ENCODE measurements around the gene MYG1.
"Not testable (repeated sequence)": the region's sequence is repeated elsewhere in the genome, so short reads cannot be mapped to it uniquely, and the experiment has no call there.

MYG1 gene

GRCh38 chr12:53297106-53297505, 2.4 kb upstream of the MYG1 start:
- H3K4me3 Mint-ChIP-seq: peak overlapping the region; percentile 96
- H3K27me3 Mint-ChIP-seq (ENCODE audit: low read depth); H3K9me3 Mint-ChIP-seq: not testable (repeated sequence)
- H3K36me3 Mint-ChIP-seq (ENCODE audit: low read depth): peaks cover 43% of the 10 kb centered on the region
- peak overlapping the region; percentile 58 for H3K27ac Mint-ChIP-seq
- H3K4me1 Mint-ChIP-seq (ENCODE audit: low read depth): peaks cover 45% of the 10 kb centered on the region

- Mint-ChIP-seq H3K4me3 (peak overlapping the region; percentile 15), H3K4me1 (ENCODE audit: low read depth) (peaks cover 51% of the 10 kb centered on the region), H3K36me3 (ENCODE audit: low read depth) (peaks cover 43% of the 10 kb centered on the region), H3K27me3 (ENCODE audit: low read depth) (no peaks in the 10 kb centered on the region), H3K27ac (peak overlapping the region; percentile 21), H3K9me3 (no peaks in the 10 kb centered on the region)
Observed at GRCh38 chr12:53298164-53298563, 1.3 kb upstream of the MYG1 start.

- Mint-ChIP-seq H3K4me1 (ENCODE audit: low read depth) (peaks cover 51% of the 10 kb centered on the region), H3K9me3 (no peaks in the 10 kb centered on the region), H3K4me3 (peak overlapping the region; percentile 96), H3K27me3 (ENCODE audit: low read depth) (no peaks in the 10 kb centered on the region), H3K36me3 (ENCODE audit: low read depth) (peaks cover 40% of the 10 kb centered on the region), H3K27ac (peak overlapping the region; percentile 88)
Observed at GRCh38 chr12:53299101-53299453, 418 bp upstream of the MYG1 start.

- Mint-ChIP-seq H3K36me3 (ENCODE audit: low read depth) (peaks cover 39% of the 10 kb centered on the region), H3K9me3 (no peaks in the 10 kb centered on the region), H3K27me3 (ENCODE audit: low read depth) (no peaks in the 10 kb centered on the region), H3K27ac (peak overlapping the region; percentile 88), H3K4me3 (peak overlapping the region; percentile 96), H3K4me1 (ENCODE audit: low read depth) (peaks cover 47% of the 10 kb centered on the region)
Observed at GRCh38 chr12:53300187-53300586, 692 bp downstream of the MYG1 start.

- Mint-ChIP-seq H3K4me1 (ENCODE audit: low read depth) (peaks cover 29% of the 10 kb centered on the region), H3K4me3 (no peak overlapping the region), H3K27me3 (ENCODE audit: low read depth) (no peaks in the 10 kb centered on the region), H3K9me3 (no peaks in the 10 kb centered on the region), H3K36me3 (ENCODE audit: low read depth) (peaks cover 32% of the 10 kb centered on the region), H3K27ac (no peak overlapping the region)
Observed at GRCh38 chr12:53302903-53303302, 3.4 kb downstream of the MYG1 start.

- no peak overlapping the region for H3K27ac Mint-ChIP-seq
- H3K4me3 Mint-ChIP-seq: no peak overlapping the region
- peaks cover 6% of the 10 kb centered on the region for H3K4me1 Mint-ChIP-seq (ENCODE audit: low read depth)
- H3K27me3 Mint-ChIP-seq (ENCODE audit: low read depth): no peaks in the 10 kb centered on the region
- no peaks in the 10 kb centered on the region for H3K9me3 Mint-ChIP-seq
- H3K36me3 Mint-ChIP-seq (ENCODE audit: low read depth): peaks cover 23% of the 10 kb centered on the region
Observed at GRCh38 chr12:53306826-53307225, 7.3 kb downstream of the MYG1 start.

GRCh38 chr12:53308276-53308675, 8.8 kb downstream of the MYG1 start:
- H3K4me3 Mint-ChIP-seq: no peak overlapping the region
- H3K9me3 Mint-ChIP-seq: no peaks in the 10 kb centered on the region
- peaks cover 16% of the 10 kb centered on the region for H3K36me3 Mint-ChIP-seq (ENCODE audit: low read depth)
- no peaks in the 10 kb centered on the region for H3K27me3 Mint-ChIP-seq (ENCODE audit: low read depth)
- no peak overlapping the region for H3K27ac Mint-ChIP-seq
- no peaks in the 10 kb centered on the region for H3K4me1 Mint-ChIP-seq (ENCODE audit: low read depth)

- Mint-ChIP-seq H3K9me3 (no peaks in the 10 kb centered on the region), H3K36me3 (ENCODE audit: low read depth) (peaks cover 19% of the 10 kb centered on the region), H3K4me3 (no peak overlapping the region), H3K27ac (no peak overlapping the region), H3K4me1 (ENCODE audit: low read depth) (peaks cover 4% of the 10 kb centered on the region), H3K27me3 (ENCODE audit: low read depth) (no peaks in the 10 kb centered on the region)
Observed at GRCh38 chr12:53313996-53314395, 14.5 kb downstream of the MYG1 start.

- Mint-ChIP-seq H3K9me3 (no peaks in the 10 kb centered on the region), H3K36me3 (ENCODE audit: low read depth) (peaks cover 10% of the 10 kb centered on the region), H3K4me1 (ENCODE audit: low read depth) (peaks cover 32% of the 10 kb centered on the region), H3K27me3 (ENCODE audit: low read depth) (no peaks in the 10 kb centered on the region), H3K27ac (peak overlapping the region; percentile 94), H3K4me3 (peak overlapping the region; percentile 97)
Observed at GRCh38 chr12:53320352-53321195, 21.1 kb downstream of the MYG1 start.

- Mint-ChIP-seq H3K36me3 (ENCODE audit: low read depth) (peaks cover 4% of the 10 kb centered on the region), H3K4me1 (ENCODE audit: low read depth) (peaks cover 28% of the 10 kb centered on the region), H3K27me3 (ENCODE audit: low read depth) (peaks cover 8% of the 10 kb centered on the region), H3K9me3 (no peaks in the 10 kb centered on the region), H3K27ac (peak overlapping the region; percentile 97), H3K4me3 (peak overlapping the region; percentile 87)
Observed at GRCh38 chr12:53324113-53324778, 24.8 kb downstream of the MYG1 start.

GRCh38 chr12:53324779-53325510, 25.4 kb downstream of the MYG1 start:
- H3K4me1 Mint-ChIP-seq (ENCODE audit: low read depth): peaks cover 27% of the 10 kb centered on the region
- H3K27me3 Mint-ChIP-seq (ENCODE audit: low read depth): peaks cover 8% of the 10 kb centered on the region
- no peaks in the 10 kb centered on the region for H3K9me3 Mint-ChIP-seq
- H3K4me3 Mint-ChIP-seq: peak overlapping the region; percentile 87
- H3K36me3 Mint-ChIP-seq (ENCODE audit: low read depth): peaks cover 2% of the 10 kb centered on the region
- H3K27ac Mint-ChIP-seq: peak overlapping the region; percentile 97

GRCh38 chr12:53325511-53326061, 26.1 kb downstream of the MYG1 start:
- H3K4me1 Mint-ChIP-seq (ENCODE audit: low read depth): peaks cover 22% of the 10 kb centered on the region
- peak overlapping the region; percentile 43 for H3K4me3 Mint-ChIP-seq
- H3K36me3 Mint-ChIP-seq (ENCODE audit: low read depth): peaks cover 2% of the 10 kb centered on the region
- peak overlapping the region; percentile 24 for H3K27ac Mint-ChIP-seq
- H3K27me3 Mint-ChIP-seq (ENCODE audit: low read depth): peaks cover 8% of the 10 kb centered on the region
- H3K9me3 Mint-ChIP-seq: no peaks in the 10 kb centered on the region

GRCh38 chr12:53326460-53327185, 27.1 kb downstream of the MYG1 start:
- Mint-ChIP-seq H3K27me3 (ENCODE audit: low read depth) (peaks cover 9% of the 10 kb centered on the region), H3K27ac (no peak overlapping the region), H3K9me3 (no peaks in the 10 kb centered on the region), H3K36me3 (ENCODE audit: low read depth) (no peaks in the 10 kb centered on the region), H3K4me1 (ENCODE audit: low read depth) (peaks cover 16% of the 10 kb centered on the region), H3K4me3 (peak overlapping the region; percentile 61)
